Skeletal muscle tissue (tissue), 4 donors: ENCODE data around the gene RHOG. TPM values are rescaled to one million over a fixed set of nuclear protein-coding genes. Genes with fewer than 3 reads are reported as not detected.
A peak's percentile ranks its signal among the peaks of the same experiment; 100 is the strongest.

Experiments used
- H3K27ac ChIP-seq: one replicate; pipeline ENCODE4 v1.7.0; 2013; ENCODE audit warnings: mild to moderate bottlenecking, low read depth, low read length, inconsistent platforms
- H3K27me3 ChIP-seq, 3 donors: one replicate each; pipeline ENCODE4 v1.7.0; 2013; ENCODE audit warnings: low read length in 3 of 3; ENCODE audit not compliant: control insufficient read depth in 3 of 3, insufficient read depth in 3 of 3
- H3K36me3 ChIP-seq, 3 donors: one replicate each; pipeline ENCODE4 v1.7.0; 2013; ENCODE audit warnings: low read length in 3 of 3; ENCODE audit not compliant: control insufficient read depth in 3 of 3, insufficient read depth in 3 of 3
- H3K4me1 ChIP-seq, 3 donors: one replicate each; pipeline ENCODE4 v1.7.0; 2013; ENCODE audit warnings: low read length in 3 of 3, mild to moderate bottlenecking in 3 of 3; ENCODE audit not compliant: control insufficient read depth in 3 of 3, insufficient read depth in 3 of 3
- H3K4me3 ChIP-seq, 3 donors: one replicate each; pipeline ENCODE4 v1.7.0; 2013; ENCODE audit warnings: low read length in 3 of 3
- H3K9ac ChIP-seq, 3 donors: one replicate each; pipeline ENCODE4 v1.7.0; 2013; ENCODE audit warnings: low read length in 3 of 3, mild to moderate bottlenecking in 3 of 3, moderate library complexity in 2 of 3, low read depth in 1 of 3
- H3K9me3 ChIP-seq, 3 donors: one replicate each; pipeline ENCODE4 v1.7.0; 2013; ENCODE audit warnings: low read length in 3 of 3; ENCODE audit not compliant: control insufficient read depth in 3 of 3
- total RNA-seq: library from RNA; depleted of rRNA; stranded (reverse); fragments of >200 nt; gene quantifications from one replicate; pipeline ENCODE4 v1.2.3, GENCODE V29; 2014
- donor health status: Osteomylitis.

Gene RHOG
- total RNA-seq, 1 donor from 2014 or later = 1.6 TPM

DNA sequence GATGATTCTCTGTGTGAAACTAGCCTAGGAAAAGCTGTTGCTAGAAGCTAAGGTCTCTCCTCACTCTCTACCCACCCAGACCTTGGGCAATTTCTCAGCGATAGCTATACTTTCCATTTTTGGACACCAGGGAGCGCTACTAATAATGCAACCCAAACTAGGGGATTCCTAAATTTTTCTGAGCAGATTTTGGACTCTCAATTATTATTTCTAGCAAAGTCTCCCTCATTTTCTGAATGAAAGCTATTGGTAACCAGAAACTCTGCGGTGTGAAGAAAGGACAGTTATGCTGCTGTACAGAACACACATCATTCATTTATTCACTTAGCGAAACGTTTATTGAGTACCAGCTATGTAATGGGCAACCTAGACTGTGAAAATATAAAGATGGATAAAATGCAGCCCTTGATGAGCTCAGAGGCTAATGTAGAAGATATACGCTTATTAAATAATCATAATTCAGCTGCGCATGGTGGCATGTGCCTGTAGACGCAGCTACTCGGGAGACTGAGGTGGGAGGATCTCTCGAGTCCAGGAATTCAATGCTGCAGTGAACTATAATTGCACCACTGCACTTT, 8.6 kb upstream of the RHOG start:
- H3K36me3 ChIP-seq = no peaks in the 10 kb centered on the region
- peaks cover 8 to 24% (median 10%) of the 10 kb centered on the region in 3 donors for H3K4me1 ChIP-seq
- no peak overlapping the region for H3K27ac ChIP-seq
- no peak overlapping the region for H3K9ac ChIP-seq
- H3K27me3 ChIP-seq = no peaks in the 10 kb centered on the region
- H3K9me3 ChIP-seq = no peaks in the 10 kb centered on the region
- no peak overlapping the region for H3K4me3 ChIP-seq

- H3K4me3 ChIP-seq = no peak overlapping the region
- H3K9me3 ChIP-seq = no peaks in the 10 kb centered on the region
- peaks cover 0 to 9% (median 0%) of the 10 kb centered on the region in 3 donors for H3K4me1 ChIP-seq
- H3K27me3 ChIP-seq = no peaks in the 10 kb centered on the region
- H3K36me3 ChIP-seq = no peaks in the 10 kb centered on the region
- no peak overlapping the region for H3K27ac ChIP-seq
- H3K9ac ChIP-seq = no peak overlapping the region
Measured at GRCh38 chr11:3845670-3846069, 4.9 kb upstream of the RHOG start.

GRCh38 chr11:3845246-3845645, 4.5 kb upstream of the RHOG start:
- no peak overlapping the region for H3K4me3 ChIP-seq
- H3K27ac ChIP-seq = no peak overlapping the region
- no peaks in the 10 kb centered on the region for H3K27me3 ChIP-seq
- peaks cover 0 to 11% (median under 1%) of the 10 kb centered on the region in 3 donors for H3K4me1 ChIP-seq
- no peaks in the 10 kb centered on the region for H3K36me3 ChIP-seq
- no peak overlapping the region for H3K9ac ChIP-seq
- no peaks in the 10 kb centered on the region for H3K9me3 ChIP-seq

DNA sequence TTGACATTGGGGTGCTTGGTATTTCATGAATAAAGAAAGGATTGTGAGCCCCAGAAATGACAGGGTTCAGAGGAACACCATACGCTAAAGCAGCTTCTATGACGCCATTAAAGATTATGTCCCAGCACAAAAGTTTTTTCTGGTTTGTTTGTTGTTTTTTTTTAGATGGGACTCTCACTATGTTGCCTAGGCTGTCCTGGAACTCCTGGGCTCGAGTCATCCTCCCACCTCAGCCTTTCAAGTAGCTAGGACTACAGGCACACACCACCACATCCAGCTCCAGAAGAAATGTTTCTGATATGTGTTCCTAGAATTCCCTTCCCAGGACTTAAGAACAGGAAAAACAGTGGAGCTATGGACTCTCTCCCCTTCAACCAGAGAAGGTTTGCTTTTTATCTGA, 2.6 kb upstream of the RHOG start:
- H3K27me3 ChIP-seq = no peaks in the 10 kb centered on the region
- no peaks in the 10 kb centered on the region for H3K36me3 ChIP-seq
- no peaks in the 10 kb centered on the region for H3K9me3 ChIP-seq
- no peak overlapping the region for H3K27ac ChIP-seq
- peak overlapping the region in 1 of 3 donors; percentile 13 for H3K9ac ChIP-seq
- H3K4me1 ChIP-seq = peaks cover 7 to 22% (median 15%) of the 10 kb centered on the region in 3 donors
- H3K4me3 ChIP-seq = no peak overlapping the region

GRCh38 chr11:3841426-3842350, 929 bp upstream of the RHOG start:
- H3K4me1 ChIP-seq = peaks cover 14 to 32% (median 27%) of the 10 kb centered on the region in 3 donors
- peak overlapping the region; percentile 91 for H3K27ac ChIP-seq
- no peaks in the 10 kb centered on the region for H3K36me3 ChIP-seq
- peak overlapping the region; percentile 68 to 70 (median 69) for H3K4me3 ChIP-seq
- H3K9ac ChIP-seq = peak overlapping the region; percentile 65 to 77 (median 76)
- H3K9me3 ChIP-seq = no peaks in the 10 kb centered on the region
- H3K27me3 ChIP-seq = no peaks in the 10 kb centered on the region

DNA sequence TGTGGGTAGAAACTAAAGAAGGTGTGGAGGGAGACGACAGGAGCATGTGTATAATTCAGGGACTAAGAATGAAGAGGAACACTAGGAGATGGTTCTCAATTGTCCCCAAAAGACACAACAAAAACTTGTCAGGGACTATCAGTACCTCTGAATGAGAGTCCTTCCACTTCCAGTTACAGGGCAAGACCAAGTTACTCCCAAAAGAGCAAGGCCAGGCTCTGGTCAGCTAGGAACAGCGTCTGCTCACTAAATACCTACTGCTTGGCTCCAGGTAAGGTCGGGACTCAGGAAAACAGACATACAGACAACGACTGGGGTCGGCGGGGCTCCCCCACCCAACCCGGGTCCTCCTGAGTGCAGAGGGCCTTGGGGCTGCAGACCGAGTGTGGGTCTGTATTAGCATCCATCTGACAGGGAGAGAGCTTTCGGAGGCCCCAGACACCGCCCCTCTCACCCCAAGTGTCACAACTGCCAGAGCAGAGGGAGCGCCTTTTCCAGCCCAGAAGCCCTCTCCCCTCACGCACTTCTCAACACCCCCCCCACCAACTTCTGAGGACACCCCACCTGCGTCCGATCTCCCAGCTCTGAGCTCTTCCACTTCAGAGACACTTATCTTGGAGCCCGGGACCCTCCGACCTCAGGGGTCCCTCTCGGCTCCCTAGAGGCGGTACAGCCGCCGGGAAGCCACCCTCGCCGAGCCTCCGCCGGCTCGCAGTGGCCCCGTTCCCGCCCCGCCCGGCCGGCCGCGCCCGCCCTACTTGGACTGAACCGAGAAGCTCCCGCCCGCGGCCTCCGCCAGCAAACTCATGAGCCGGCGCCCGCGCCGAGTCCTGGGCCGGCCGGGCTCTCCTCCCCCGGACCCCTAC, 522 bp downstream of the RHOG start:
- no peaks in the 10 kb centered on the region for H3K36me3 ChIP-seq
- peak overlapping the region; percentile 91 for H3K27ac ChIP-seq
- H3K27me3 ChIP-seq = no peaks in the 10 kb centered on the region
- H3K4me1 ChIP-seq = peaks cover 19 to 34% (median 34%) of the 10 kb centered on the region in 3 donors
- H3K4me3 ChIP-seq = peak overlapping the region; percentile 75 to 77 (median 75)
- peak overlapping the region; percentile 81 to 86 (median 82) for H3K9ac ChIP-seq
- H3K9me3 ChIP-seq = no peaks in the 10 kb centered on the region

GRCh38 chr11:3838504-3838903, 2.3 kb downstream of the RHOG start:
- Histone ChIP-seq H3K9ac (no peak overlapping the region), H3K9me3 (no peaks in the 10 kb centered on the region), H3K4me1 (peaks cover 24 to 42% (median 42%) of the 10 kb centered on the region in 3 donors), H3K4me3 (peak overlapping the region in 1 of 3 donors; percentile 75), H3K27me3 (no peaks in the 10 kb centered on the region), H3K27ac (peak overlapping the region; percentile 50), H3K36me3 (peaks cover 0 to 3% (median 0%) of the 10 kb centered on the region in 3 donors)

DNA sequence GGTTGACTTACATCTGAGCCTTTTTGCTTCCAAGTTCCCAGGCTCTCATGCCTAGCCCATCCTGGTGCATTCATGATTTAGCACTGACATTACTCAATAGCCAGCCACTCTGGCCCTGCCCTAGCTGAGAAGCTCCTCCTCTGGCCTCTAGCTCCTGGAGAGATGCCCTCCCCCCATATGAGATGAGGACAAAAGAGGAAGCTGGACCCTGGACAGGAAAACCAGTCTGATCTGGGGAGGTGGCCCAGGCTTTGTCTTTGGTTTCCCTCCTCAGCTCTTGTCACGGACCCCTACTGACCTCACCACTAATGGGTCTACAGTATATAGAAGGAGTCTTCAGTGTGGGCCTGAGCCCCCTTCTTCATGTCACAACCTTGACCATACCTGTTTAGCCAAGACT, 3.0 kb downstream of the RHOG start:
- no peaks in the 10 kb centered on the region for H3K9me3 ChIP-seq
- no peaks in the 10 kb centered on the region for H3K27me3 ChIP-seq
- peaks cover 24 to 43% (median 43%) of the 10 kb centered on the region in 3 donors for H3K4me1 ChIP-seq
- no peak overlapping the region for H3K9ac ChIP-seq
- peaks cover 0 to 3% (median 0%) of the 10 kb centered on the region in 3 donors for H3K36me3 ChIP-seq
- peak overlapping the region; percentile 50 for H3K27ac ChIP-seq
- H3K4me3 ChIP-seq = no peak overlapping the region

DNA sequence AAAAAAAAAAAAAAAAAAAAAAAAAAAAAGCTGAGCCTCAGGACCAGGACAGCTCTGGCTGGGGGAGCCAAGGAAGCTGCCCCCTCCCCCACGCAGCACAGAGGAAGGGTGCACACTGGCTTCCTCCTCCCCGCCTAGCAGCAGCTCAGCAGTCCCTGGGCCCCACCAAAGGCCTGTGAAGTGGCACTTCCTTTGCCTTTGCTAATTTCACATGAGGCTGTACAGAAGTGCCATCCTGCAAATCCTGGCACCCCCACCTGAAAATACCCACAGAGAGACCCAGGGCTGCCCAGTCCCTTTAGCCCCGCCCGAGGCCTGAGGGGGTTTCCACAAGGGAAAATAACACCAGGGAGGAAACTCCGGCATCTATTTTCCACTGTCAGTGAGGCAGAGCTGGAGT, 3.9 kb downstream of the RHOG start:
- no peaks in the 10 kb centered on the region for H3K9me3 ChIP-seq
- H3K9ac ChIP-seq = no peak overlapping the region
- no peaks in the 10 kb centered on the region for H3K27me3 ChIP-seq
- H3K4me1 ChIP-seq = peaks cover 30 to 52% (median 43%) of the 10 kb centered on the region in 3 donors
- peak overlapping the region; percentile 9 for H3K27ac ChIP-seq
- peaks cover 0 to 3% (median 0%) of the 10 kb centered on the region in 3 donors for H3K36me3 ChIP-seq
- H3K4me3 ChIP-seq = no peak overlapping the region
